H9 (cell line): Measurements from ENCODE around the gene ROR1. TPM values are rescaled to one million over a fixed set of nuclear protein-coding genes. Genes with fewer than 3 reads are reported as not detected.

Experiments
- DNase-seq: peaks from one replicate; pipeline ENCODE4 v3.0.0-alpha.2; 2017
- H2AFZ ChIP-seq: one replicate; pipeline ENCODE4 v1.6.1; 2013; ENCODE audit warnings: mild to moderate bottlenecking, low read length, control low read depth, moderate library complexity
- H2AK5ac ChIP-seq: 2 replicates; pipeline ENCODE4 v1.6.1; 2013; ENCODE audit warnings: low read length, control low read depth, mixed read lengths; ENCODE audit not compliant: insufficient read length
- H2BK120ac ChIP-seq: one replicate; pipeline ENCODE4 v1.6.1; 2013; ENCODE audit warnings: low read depth, mild to moderate bottlenecking, low read length, control low read depth, inconsistent platforms; ENCODE audit not compliant: poor library complexity, severe bottlenecking
- H2BK12ac ChIP-seq: 2 replicates; pipeline ENCODE4 v1.6.1; 2013; ENCODE audit warnings: low read length, control low read depth, mixed read lengths, low read depth; ENCODE audit not compliant: insufficient read length
- H2BK15ac ChIP-seq: 2 replicates; pipeline ENCODE4 v1.6.1; 2013; ENCODE audit warnings: low read depth, low read length, control low read depth
- H2BK20ac ChIP-seq: one replicate; pipeline ENCODE4 v1.6.1; 2013; ENCODE audit warnings: low read depth, mild to moderate bottlenecking, low read length, control low read depth, inconsistent platforms; ENCODE audit not compliant: poor library complexity, severe bottlenecking
- H2BK5ac ChIP-seq: 2 replicates; pipeline ENCODE4 v1.6.1; 2013; ENCODE audit warnings: low read length, control low read depth, mixed read lengths; ENCODE audit not compliant: insufficient read length
- H3K14ac ChIP-seq: 2 replicates; pipeline ENCODE4 v1.6.1; 2013; ENCODE audit warnings: low read length, control low read depth; ENCODE audit not compliant: insufficient read depth
- H3K18ac ChIP-seq: 2 replicates; pipeline ENCODE4 v1.6.1; 2013; ENCODE audit warnings: low read depth, mild to moderate bottlenecking, mixed read lengths, low read length, control low read depth; ENCODE audit not compliant: insufficient read length
- H3K23ac ChIP-seq: 2 replicates; pipeline ENCODE4 v1.6.1; 2013; ENCODE audit warnings: low read length, control low read depth, mixed read lengths, low read depth; ENCODE audit not compliant: insufficient read length
- H3K23me2 ChIP-seq: 2 replicates; pipeline ENCODE4 v1.6.1; 2013; ENCODE audit warnings: low read depth, mild to moderate bottlenecking, mixed read lengths, low read length, control low read depth; ENCODE audit not compliant: insufficient read length, poor library complexity, severe bottlenecking
- H3K27ac ChIP-seq: 2 replicates; pipeline ENCODE4 v1.5.1; 2013; ENCODE audit warnings: low read length, control low read depth, mixed read lengths, low read depth; ENCODE audit not compliant: insufficient read length
- H3K27me3 ChIP-seq: 2 replicates; pipeline ENCODE4 v1.6.1; 2013; ENCODE audit warnings: low read length, control low read depth, inconsistent platforms; ENCODE audit not compliant: insufficient read depth
- H3K4ac ChIP-seq: 2 replicates; pipeline ENCODE4 v1.6.1; 2013; ENCODE audit warnings: low read depth, mild to moderate bottlenecking, control low read depth, inconsistent platforms, low read length, moderate library complexity
- H3K4me1 ChIP-seq: 2 replicates; pipeline ENCODE4 v1.6.1; 2013; ENCODE audit warnings: low read length, control low read depth, inconsistent platforms; ENCODE audit not compliant: insufficient read depth
- H3K4me2 ChIP-seq: 2 replicates; pipeline ENCODE4 v1.6.1; 2013; ENCODE audit warnings: low read length, control low read depth, mixed read lengths; ENCODE audit not compliant: insufficient read length, insufficient read depth
- H3K56ac ChIP-seq: 2 replicates; pipeline ENCODE4 v1.6.1; 2013; ENCODE audit warnings: low read depth, mild to moderate bottlenecking, mixed read lengths, low read length, control low read depth; ENCODE audit not compliant: insufficient read length
- H3K79me1 ChIP-seq: 2 replicates; pipeline ENCODE4 v1.6.1; 2013; ENCODE audit warnings: low read depth, mild to moderate bottlenecking, moderate library complexity, low read length, control low read depth, inconsistent platforms; ENCODE audit not compliant: insufficient read depth, poor library complexity, severe bottlenecking
- H3K79me2 ChIP-seq: 2 replicates; pipeline ENCODE4 v1.6.1; 2013; ENCODE audit warnings: low read length, control low read depth, inconsistent platforms; ENCODE audit not compliant: insufficient read depth
- H3K9ac ChIP-seq: 2 replicates; pipeline ENCODE4 v1.6.1; 2013; ENCODE audit warnings: low read length, control low read depth, mixed read lengths; ENCODE audit not compliant: insufficient read length; ENCODE audit errors: extremely low read depth
- H3K9me3 ChIP-seq: one replicate; pipeline ENCODE4 v1.6.1; 2013; ENCODE audit warnings: low read depth, low read length, inconsistent platforms; ENCODE audit not compliant: control insufficient read depth
- H3T11ph ChIP-seq: one replicate; pipeline ENCODE4 v1.6.1; 2013; ENCODE audit warnings: mild to moderate bottlenecking, low read length, control low read depth, inconsistent platforms
- H4K20me1 ChIP-seq: one replicate; pipeline ENCODE4 v1.6.1; 2013; ENCODE audit not compliant: control insufficient read depth, insufficient read length, insufficient read depth
- H4K5ac ChIP-seq: 2 replicates; pipeline ENCODE4 v1.6.1; 2013; ENCODE audit warnings: low read depth, mild to moderate bottlenecking, mixed read lengths, low read length, control low read depth; ENCODE audit not compliant: insufficient read length
- H4K8ac ChIP-seq: replicated peaks from 2 replicates; pipeline ENCODE4 v1.6.1; 2013; ENCODE audit warnings: low read length, control low read depth, mixed read lengths, low read depth; ENCODE audit not compliant: insufficient read length
- H4K91ac ChIP-seq: 2 replicates; pipeline ENCODE4 v1.6.1; 2013; ENCODE audit warnings: low read depth, mild to moderate bottlenecking, moderate library complexity, mixed read lengths, low read length, control low read depth; ENCODE audit not compliant: insufficient read length
- H3K27ac Mint-ChIP-seq, 3 experiments: 2 replicates in 2 of 3; 3 replicates in 1 of 3; pipeline ENCODE4 v1.8.0; 2020 to 2021; ENCODE audit warnings: mixed read lengths in 3 of 3, mild to moderate bottlenecking in 1 of 3, moderate library complexity in 1 of 3
- H3K27me3 Mint-ChIP-seq: 2 replicates; pipeline ENCODE4 v1.8.0; 2021; ENCODE audit warnings: low read depth, mild to moderate bottlenecking, moderate library complexity, mixed read lengths
- H3K36me3 Mint-ChIP-seq, 3 experiments: 2 replicates in 2 of 3; 3 replicates in 1 of 3; pipeline ENCODE4 v1.8.0; 2020 to 2021; ENCODE audit warnings: low read depth in 3 of 3, mixed read lengths in 3 of 3; ENCODE audit not compliant: insufficient read depth in 1 of 3
- H3K4me1 Mint-ChIP-seq, 2 experiments: 2 replicates each; pipeline ENCODE4 v1.8.0; 2020; ENCODE audit warnings: mixed read lengths in 2 of 2
- H3K4me3 Mint-ChIP-seq, 2 experiments: 2 replicates in 1 of 2; 3 replicates in 1 of 2; pipeline ENCODE4 v1.8.0; 2020 to 2021; ENCODE audit warnings: mild to moderate bottlenecking in 2 of 2, mixed read lengths in 2 of 2, moderate library complexity in 1 of 2
- H3K9me3 Mint-ChIP-seq, 2 experiments: 2 replicates in 1 of 2; 3 replicates in 1 of 2; pipeline ENCODE4 v1.8.0; 2020; ENCODE audit warnings: mild to moderate bottlenecking in 2 of 2, mixed read lengths in 2 of 2, moderate library complexity in 1 of 2
- CTCF ChIP-seq: fragments of 200-600 bp; sonication (generic); conservative IDR thresholded peaks from 3 replicates; pipeline ENCODE4 v1.8.0; 2021; ENCODE audit warnings: antibody characterized with exemption, mild to moderate bottlenecking
- WGBS: extraction: QIAGEN DNeasy Blood & Tissue Kit; methylation state at CpG from one replicate; pipeline ENCODE4 v1.1.7; 2013; ENCODE audit warnings: missing lambda C conversion rate, low lambda C conversion rate, mixed read lengths; ENCODE audit not compliant: insufficient read length; ENCODE audit errors: extremely low coverage; 5-methylcytosine and 5-hydroxymethylcytosine counted together
- total RNA-seq: library from RNA; stranded (reverse); gene quantifications from 2 replicates; pipeline ENCODE4 v1.2.1, GENCODE V29; 2021

Gene ROR1
- total RNA-seq, 1 experiment from 2014 or later, result 75.9 TPM

GRCh38 chr1:64025051-64025450 is 251.2 kb downstream of the ROR1 start:
- H3K18ac ChIP-seq, result no peak overlapping the region
- no peak overlapping the region for H2BK120ac ChIP-seq
- no peak for TF ChIP-seq CTCF
- H3K27ac ChIP-seq, result no peak overlapping the region
- DNase-seq, result no peak
- Mint-ChIP-seq H3K36me3 (peaks cover 24 to 61% (median 33%) of the 10 kb centered on the region in 3 experiments), H3K9me3 (peaks cover 6 to 8% of the 10 kb centered on the region in 2 experiments; a peak in 3 of 5 replicates), H3K27ac (no peak overlapping the region), H3K4me3 (no peak overlapping the region), H3K27me3 (no peaks in the 10 kb centered on the region), H3K4me1 (peaks cover under 1 to 9% of the 10 kb centered on the region in 2 experiments)
- no peak overlapping the region for H4K91ac ChIP-seq
- H3K4ac ChIP-seq, result no peak overlapping the region
- no peak overlapping the region for H2BK20ac ChIP-seq
- no peak overlapping the region for H2AK5ac ChIP-seq
- no peak overlapping the region for H3K9ac ChIP-seq
- no peak overlapping the region for H2AFZ ChIP-seq
- H4K8ac ChIP-seq, result no peak overlapping the region
- H4K5ac ChIP-seq, result no peak overlapping the region
- H3K23ac ChIP-seq, result no peak overlapping the region
- H3K9me3 ChIP-seq, result no peaks in the 10 kb centered on the region
- H3K79me2 ChIP-seq, result no peaks in the 10 kb centered on the region
- H4K20me1 ChIP-seq, result no peaks in the 10 kb centered on the region
- H2BK12ac ChIP-seq, result no peak overlapping the region
- no CpG with 5 or more reads among the region's 4 CpGs for WGBS
- peaks cover 6% of the 10 kb centered on the region for H3K79me1 ChIP-seq
- H3K27me3 ChIP-seq, result no peaks in the 10 kb centered on the region
- H3K14ac ChIP-seq, result no peak overlapping the region
- H3K56ac ChIP-seq, result no peak overlapping the region
- no peak overlapping the region for H2BK15ac ChIP-seq
- H3T11ph ChIP-seq, result no peak overlapping the region
- no peaks in the 10 kb centered on the region for H3K23me2 ChIP-seq
- H3K4me1 ChIP-seq, result no peaks in the 10 kb centered on the region
- no peak overlapping the region for H3K4me2 ChIP-seq
- H2BK5ac ChIP-seq, result no peak overlapping the region
